Chondrocyte (in vitro differentiated cells): ENCODE measurements around the gene ARHGEF40. TPM values are rescaled to one million over a fixed set of nuclear protein-coding genes. Genes with fewer than 3 reads are reported as not detected.
A peak's percentile ranks its signal among the peaks of the same experiment; 100 is the strongest.

Experiments
- DNase-seq: peaks from one replicate; pipeline ENCODE4 v3.0.0; 2021; ENCODE audit warnings: mixed read lengths, low spot score
- H3K27ac Mint-ChIP-seq: one replicate; pipeline ENCODE4 v1.8.0; 2021; ENCODE audit warnings: mild to moderate bottlenecking, moderate library complexity, mixed read lengths; ENCODE audit not compliant: unreplicated experiment
- H3K27me3 Mint-ChIP-seq: 2 replicates; pipeline ENCODE4 v1.8.0; 2021; ENCODE audit warnings: low read depth, mixed read lengths
- H3K36me3 Mint-ChIP-seq: 2 replicates; pipeline ENCODE4 v1.8.0; 2021; ENCODE audit warnings: low read depth, mixed read lengths
- H3K4me1 Mint-ChIP-seq: 2 replicates; pipeline ENCODE4 v1.8.0; 2021; ENCODE audit warnings: low read depth, mild to moderate bottlenecking, mixed read lengths
- H3K4me3 Mint-ChIP-seq: one replicate; pipeline ENCODE4 v1.8.0; 2021; ENCODE audit warnings: mild to moderate bottlenecking, moderate library complexity, mixed read lengths; ENCODE audit not compliant: unreplicated experiment
- H3K9me3 Mint-ChIP-seq: 2 replicates; pipeline ENCODE4 v1.8.0; 2021; ENCODE audit warnings: low read depth, mixed read lengths
- CTCF ChIP-seq: fragments of 200-600 bp; sonication (generic); IDR thresholded peaks from 2 replicates; pipeline ENCODE4 v1.5.0; 2021; ENCODE audit warnings: antibody characterized with exemption, mild to moderate bottlenecking, moderate library complexity
- total RNA-seq: library from RNA; stranded (reverse); gene quantifications from 3 replicates; pipeline ENCODE4 v1.2.1, GENCODE V29; 2021

ARHGEF40 gene
- total RNA-seq, 1 donor from 2014 or later: 90.4 TPM

- no peaks in the 10 kb centered on the region for H3K27me3 Mint-ChIP-seq
- peak; percentile 99 for TF ChIP-seq CTCF
- H3K36me3 Mint-ChIP-seq: no peaks in the 10 kb centered on the region
- peak overlapping the region; percentile 88 for H3K4me3 Mint-ChIP-seq
- H3K9me3 Mint-ChIP-seq: no peaks in the 10 kb centered on the region
- H3K4me1 Mint-ChIP-seq: peaks cover 57% of the 10 kb centered on the region
- no peak for DNase-seq
- H3K27ac Mint-ChIP-seq: peak overlapping the region; percentile 94
Observed at GRCh38 chr14:21104448-21105060, 34.5 kb downstream of the ARHGEF40 start.

- Mint-ChIP-seq H3K27me3 (no peaks in the 10 kb centered on the region), H3K9me3 (no peaks in the 10 kb centered on the region), H3K36me3 (no peaks in the 10 kb centered on the region), H3K4me1 (peaks cover 52% of the 10 kb centered on the region), H3K27ac (no peak overlapping the region), H3K4me3 (no peak overlapping the region)
- no peak for TF ChIP-seq CTCF
- DNase-seq: no peak
Observed at GRCh38 chr14:21105095-21105494, 35.0 kb downstream of the ARHGEF40 start.

- Mint-ChIP-seq H3K27me3 (no peaks in the 10 kb centered on the region), H3K27ac (peak overlapping the region; percentile 83), H3K4me1 (peaks cover 49% of the 10 kb centered on the region), H3K36me3 (no peaks in the 10 kb centered on the region), H3K9me3 (no peaks in the 10 kb centered on the region), H3K4me3 (no peak overlapping the region)
- no peak for DNase-seq
- TF ChIP-seq CTCF: no peak
Observed at GRCh38 chr14:21106176-21106497, 36.0 kb downstream of the ARHGEF40 start.

- H3K9me3 Mint-ChIP-seq: no peaks in the 10 kb centered on the region
- no peak for DNase-seq
- H3K4me3 Mint-ChIP-seq: no peak overlapping the region
- no peaks in the 10 kb centered on the region for H3K36me3 Mint-ChIP-seq
- peaks cover 48% of the 10 kb centered on the region for H3K4me1 Mint-ChIP-seq
- peak overlapping the region; percentile 83 for H3K27ac Mint-ChIP-seq
- no peaks in the 10 kb centered on the region for H3K27me3 Mint-ChIP-seq
- TF ChIP-seq CTCF: peak; percentile 94
Observed at GRCh38 chr14:21106498-21107282, 36.6 kb downstream of the ARHGEF40 start.

GRCh38 chr14:21107283-21107800 is 37.2 kb downstream of the ARHGEF40 start:
- Mint-ChIP-seq H3K27me3 (no peaks in the 10 kb centered on the region), H3K27ac (peak overlapping the region; percentile 83), H3K4me1 (peaks cover 42% of the 10 kb centered on the region), H3K4me3 (no peak overlapping the region), H3K36me3 (no peaks in the 10 kb centered on the region), H3K9me3 (no peaks in the 10 kb centered on the region)
- no peak for DNase-seq
- no peak for TF ChIP-seq CTCF
